ENCODE data around the gene LMF1. TPM values are rescaled to one million over a fixed set of nuclear protein-coding genes. Genes with fewer than 3 reads are reported as not detected.

The LMF1 gene
- total RNA-seq, 1 experiment from 2014 or later = 12.8 TPM

DNA sequence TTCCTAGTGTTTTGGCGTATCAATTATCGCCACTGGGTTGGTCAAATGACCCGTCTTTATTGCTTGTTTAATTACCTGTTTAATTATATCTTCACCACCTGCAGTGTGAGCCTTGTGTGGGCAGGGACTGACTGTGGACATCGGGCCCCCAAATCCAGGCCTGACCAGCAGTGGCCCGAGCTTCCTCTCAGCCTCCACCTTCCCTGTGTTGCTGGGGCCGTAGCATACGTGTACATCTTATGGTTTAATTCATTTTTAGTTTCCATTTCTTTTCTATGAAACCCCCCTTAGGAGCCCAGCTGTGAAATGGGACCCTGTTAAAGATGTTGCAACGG lies 1.2 kb upstream of the LMF1 start:
- Histone ChIP-seq H3K4me3 (replicated peaks in 1 of 2; ENCODE audit: low read depth in 1 of 2, low read length in 2 of 2) (no peak overlapping the region), H3K4me1 (ENCODE audit: control insufficient read depth in 1 of 2, insufficient read depth in 2 of 2, low read length in 2 of 2) (peaks cover 16 to 27% of the 10 kb centered on the region in 2 experiments), H3K4me2 (ENCODE audit: low read length) (no peak overlapping the region), H3K79me2 (ENCODE audit: insufficient read depth, low read length) (peaks cover 12% of the 10 kb centered on the region; the same call in 1 of the 2 replicates), H2AFZ (ENCODE audit: low read depth, low read length, poor library complexity, severe bottlenecking) (no peak overlapping the region), H3K9me2 (ENCODE audit: insufficient read depth) (no peaks in the 10 kb centered on the region), H3K36me3 (ENCODE audit: control insufficient read depth in 1 of 2, insufficient read depth in 2 of 2, low read length in 2 of 2) (peaks cover 0 to 8% of the 10 kb centered on the region in 2 experiments; a peak in 1 of 4 replicates), H3K9ac (ENCODE audit: low read length) (no peak overlapping the region), H3K27ac (ENCODE audit: low read depth, low read length) (no peak overlapping the region), H3K27me3 (ENCODE audit: insufficient read depth, low read length) (no peaks in the 10 kb centered on the region), H3K9me3 (ENCODE audit: control insufficient read depth in 1 of 2, insufficient read depth in 1 of 2, low read depth in 1 of 2, low read length in 2 of 2) (no peaks in the 10 kb centered on the region), H4K20me1 (ENCODE audit: insufficient read depth) (no peaks in the 10 kb centered on the region)
- RAD21 ChIA-PET (ENCODE audit: low non-redundant PET in 1 of 2, low total read pairs in 2 of 2, uncharacterized antibody in 2 of 2, unreplicated experiment in 2 of 2) = no interaction called here
- CTCF ChIA-PET = no interaction called here
- intact Hi-C loops (cut with micrococcal nuclease) = no loop called here
- DNase-seq (ENCODE audit: low read depth, low spot score) = no peak
- TF ChIP-seq, protein P1, sequence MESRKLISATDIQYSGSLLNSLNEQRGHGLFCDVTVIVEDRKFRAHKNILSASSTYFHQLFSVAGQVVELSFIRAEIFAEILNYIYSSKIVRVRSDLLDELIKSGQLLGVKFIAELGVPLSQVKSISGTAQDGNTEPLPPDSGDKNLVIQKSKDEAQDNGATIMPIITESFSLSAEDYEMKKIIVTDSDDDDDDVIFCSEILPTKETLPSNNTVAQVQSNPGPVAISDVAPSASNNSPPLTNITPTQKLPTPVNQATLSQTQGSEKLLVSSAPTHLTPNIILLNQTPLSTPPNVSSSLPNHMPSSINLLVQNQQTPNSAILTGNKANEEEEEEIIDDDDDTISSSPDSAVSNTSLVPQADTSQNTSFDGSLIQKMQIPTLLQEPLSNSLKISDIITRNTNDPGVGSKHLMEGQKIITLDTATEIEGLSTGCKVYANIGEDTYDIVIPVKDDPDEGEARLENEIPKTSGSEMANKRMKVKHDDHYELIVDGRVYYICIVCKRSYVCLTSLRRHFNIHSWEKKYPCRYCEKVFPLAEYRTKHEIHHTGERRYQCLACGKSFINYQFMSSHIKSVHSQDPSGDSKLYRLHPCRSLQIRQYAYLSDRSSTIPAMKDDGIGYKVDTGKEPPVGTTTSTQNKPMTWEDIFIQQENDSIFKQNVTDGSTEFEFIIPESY (IDR thresholded peaks at IDR 0.05; ENCODE audit: extremely low read depth, insufficient replicate concordance, low read length) = no peak
- TF ChIP-seq CBX3 (IDR thresholded peaks at IDR 0.05; ENCODE audit: low read depth) (no peak), ZFX (IDR thresholded peaks at IDR 0.05) (no peak), POLR2A (IDR thresholded peaks at IDR 0.05; ENCODE audit: borderline replicate concordance, extremely low read depth, insufficient read depth, insufficient read length) (no peak), JUND (IDR thresholded peaks at IDR 0.05) (no peak), EGR1 (IDR thresholded peaks at IDR 0.05; ENCODE audit: low read depth) (no peak), EZH2 (IDR thresholded peaks at IDR 0.05) (no peak), EZH2phosphoT487 (IDR thresholded peaks at IDR 0.05; ENCODE audit: borderline replicate concordance) (no peak), YY1 (IDR thresholded peaks at IDR 0.05; ENCODE audit: extremely low read depth, insufficient replicate concordance, low read depth, low read length) (no peak), ZNF274 (IDR thresholded peaks at IDR 0.05; ENCODE audit: low read depth, low read length) (no peak), SRF (IDR thresholded peaks at IDR 0.05; ENCODE audit: low read depth) (no peak), SP1 (IDR thresholded peaks at IDR 0.05; ENCODE audit: low read depth) (no peak), SIN3A (IDR thresholded peaks at IDR 0.05; ENCODE audit: low read depth) (no peak)
- TF ChIP-seq, protein P2, sequence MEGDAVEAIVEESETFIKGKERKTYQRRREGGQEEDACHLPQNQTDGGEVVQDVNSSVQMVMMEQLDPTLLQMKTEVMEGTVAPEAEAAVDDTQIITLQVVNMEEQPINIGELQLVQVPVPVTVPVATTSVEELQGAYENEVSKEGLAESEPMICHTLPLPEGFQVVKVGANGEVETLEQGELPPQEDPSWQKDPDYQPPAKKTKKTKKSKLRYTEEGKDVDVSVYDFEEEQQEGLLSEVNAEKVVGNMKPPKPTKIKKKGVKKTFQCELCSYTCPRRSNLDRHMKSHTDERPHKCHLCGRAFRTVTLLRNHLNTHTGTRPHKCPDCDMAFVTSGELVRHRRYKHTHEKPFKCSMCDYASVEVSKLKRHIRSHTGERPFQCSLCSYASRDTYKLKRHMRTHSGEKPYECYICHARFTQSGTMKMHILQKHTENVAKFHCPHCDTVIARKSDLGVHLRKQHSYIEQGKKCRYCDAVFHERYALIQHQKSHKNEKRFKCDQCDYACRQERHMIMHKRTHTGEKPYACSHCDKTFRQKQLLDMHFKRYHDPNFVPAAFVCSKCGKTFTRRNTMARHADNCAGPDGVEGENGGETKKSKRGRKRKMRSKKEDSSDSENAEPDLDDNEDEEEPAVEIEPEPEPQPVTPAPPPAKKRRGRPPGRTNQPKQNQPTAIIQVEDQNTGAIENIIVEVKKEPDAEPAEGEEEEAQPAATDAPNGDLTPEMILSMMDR (IDR thresholded peaks at IDR 0.05 in 2 of 3, conservative IDR thresholded peaks at IDR 0.05 in 1 of 3; ENCODE audit: borderline replicate concordance in 1 of 3, insufficient read depth in 1 of 3, low read depth in 2 of 3, low read length in 2 of 3) = no peak
- TF ChIP-seq, protein P3, sequence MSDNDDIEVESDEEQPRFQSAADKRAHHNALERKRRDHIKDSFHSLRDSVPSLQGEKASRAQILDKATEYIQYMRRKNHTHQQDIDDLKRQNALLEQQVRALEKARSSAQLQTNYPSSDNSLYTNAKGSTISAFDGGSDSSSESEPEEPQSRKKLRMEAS (IDR thresholded peaks at IDR 0.05) = no peak
- TF ChIP-seq, protein P4, sequence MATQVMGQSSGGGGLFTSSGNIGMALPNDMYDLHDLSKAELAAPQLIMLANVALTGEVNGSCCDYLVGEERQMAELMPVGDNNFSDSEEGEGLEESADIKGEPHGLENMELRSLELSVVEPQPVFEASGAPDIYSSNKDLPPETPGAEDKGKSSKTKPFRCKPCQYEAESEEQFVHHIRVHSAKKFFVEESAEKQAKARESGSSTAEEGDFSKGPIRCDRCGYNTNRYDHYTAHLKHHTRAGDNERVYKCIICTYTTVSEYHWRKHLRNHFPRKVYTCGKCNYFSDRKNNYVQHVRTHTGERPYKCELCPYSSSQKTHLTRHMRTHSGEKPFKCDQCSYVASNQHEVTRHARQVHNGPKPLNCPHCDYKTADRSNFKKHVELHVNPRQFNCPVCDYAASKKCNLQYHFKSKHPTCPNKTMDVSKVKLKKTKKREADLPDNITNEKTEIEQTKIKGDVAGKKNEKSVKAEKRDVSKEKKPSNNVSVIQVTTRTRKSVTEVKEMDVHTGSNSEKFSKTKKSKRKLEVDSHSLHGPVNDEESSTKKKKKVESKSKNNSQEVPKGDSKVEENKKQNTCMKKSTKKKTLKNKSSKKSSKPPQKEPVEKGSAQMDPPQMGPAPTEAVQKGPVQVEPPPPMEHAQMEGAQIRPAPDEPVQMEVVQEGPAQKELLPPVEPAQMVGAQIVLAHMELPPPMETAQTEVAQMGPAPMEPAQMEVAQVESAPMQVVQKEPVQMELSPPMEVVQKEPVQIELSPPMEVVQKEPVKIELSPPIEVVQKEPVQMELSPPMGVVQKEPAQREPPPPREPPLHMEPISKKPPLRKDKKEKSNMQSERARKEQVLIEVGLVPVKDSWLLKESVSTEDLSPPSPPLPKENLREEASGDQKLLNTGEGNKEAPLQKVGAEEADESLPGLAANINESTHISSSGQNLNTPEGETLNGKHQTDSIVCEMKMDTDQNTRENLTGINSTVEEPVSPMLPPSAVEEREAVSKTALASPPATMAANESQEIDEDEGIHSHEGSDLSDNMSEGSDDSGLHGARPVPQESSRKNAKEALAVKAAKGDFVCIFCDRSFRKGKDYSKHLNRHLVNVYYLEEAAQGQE (IDR thresholded peaks at IDR 0.05; ENCODE audit: low read depth) = no peak
- TF ChIP-seq, protein P5, sequence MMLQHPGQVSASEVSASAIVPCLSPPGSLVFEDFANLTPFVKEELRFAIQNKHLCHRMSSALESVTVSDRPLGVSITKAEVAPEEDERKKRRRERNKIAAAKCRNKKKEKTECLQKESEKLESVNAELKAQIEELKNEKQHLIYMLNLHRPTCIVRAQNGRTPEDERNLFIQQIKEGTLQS (IDR thresholded peaks at IDR 0.05) = no peak
- ATAC-seq = no peak
- BruUV-seq (replicated peaks) = no TSS peak
- POLR2A ChIA-PET = interaction anchor here (0.7 kb wide), 1 partner anchor 37 kb away, joined by 3 read pairs; no protein-coding TSS in a partner anchor

All from HCT116 (cell line).